GM12892 (cell line): ENCODE results near the gene RGS2.

Source experiments
- DNase-seq: peaks from one replicate; pipeline ENCODE4 v3.0.0; 2011; ENCODE audit not compliant: insufficient read length
- FAIRE-seq: peaks from 2 replicates; lab custom pipeline; 2011; peaks lifted over from hg19 to GRCh38; lab: Jason Lieb, UNC
- POLR2A ChIP-seq: IDR thresholded peaks from 2 replicates; pipeline ENCODE4 v1.6.1; 2011; ENCODE audit warnings: low read depth, low read length, control low read depth
- POLR2AphosphoS5 ChIP-seq: IDR thresholded peaks from 2 replicates; pipeline ENCODE4 v1.6.1; 2011; ENCODE audit warnings: low read depth, low read length, control low read depth
- TAF1 ChIP-seq: IDR thresholded peaks from 2 replicates; pipeline ENCODE4 v1.6.1; 2011; ENCODE audit warnings: low read depth, mild to moderate bottlenecking, control low read depth, low read length, borderline replicate concordance

RGS2 gene

GRCh38 chr1:192775631-192776030 is 33.2 kb upstream of the RGS2 start:
- TF ChIP-seq TAF1 (no peak), POLR2AphosphoS5 (no peak), POLR2A (no peak)

GRCh38 chr1:192776206-192776605 is 32.6 kb upstream of the RGS2 start:
- no peak for FAIRE-seq
- TF ChIP-seq POLR2AphosphoS5 (no peak), POLR2A (no peak), TAF1 (no peak)
- no peak for DNase-seq

More at GRCh38 chr1:192775631-192776030, 33.2 kb upstream of the RGS2 start:
- DNase-seq = no peak
- no peak for FAIRE-seq

- TF ChIP-seq POLR2A = no peak
- TF ChIP-seq TAF1 = no peak
- no peak for TF ChIP-seq POLR2AphosphoS5
- FAIRE-seq = no peak
Observed at GRCh38 chr1:192776998-192777397, 31.8 kb upstream of the RGS2 start.

GRCh38 chr1:192783791-192784190 is 25.0 kb upstream of the RGS2 start:
- DNase-seq = no peak
- TF ChIP-seq POLR2A = no peak
- no peak for TF ChIP-seq TAF1
- no peak for TF ChIP-seq POLR2AphosphoS5
- FAIRE-seq = no peak

More at GRCh38 chr1:192776998-192777397, 31.8 kb upstream of the RGS2 start:
- DNase-seq = no peak

- TF ChIP-seq TAF1 (no peak), POLR2AphosphoS5 (no peak), POLR2A (no peak)
- FAIRE-seq (no peak), DNase-seq (no peak)
Observed at GRCh38 chr1:192784397-192784796, 24.4 kb upstream of the RGS2 start.

GRCh38 chr1:192786576-192786975 is 22.3 kb upstream of the RGS2 start:
- DNase-seq (no peak), FAIRE-seq (no peak)
- no peak for TF ChIP-seq POLR2A
- TF ChIP-seq POLR2AphosphoS5 = no peak
- TF ChIP-seq TAF1 = no peak

- FAIRE-seq (no peak), DNase-seq (no peak)
- TF ChIP-seq POLR2A = no peak
- TF ChIP-seq POLR2AphosphoS5 = no peak
- no peak for TF ChIP-seq TAF1
Observed at GRCh38 chr1:192787914-192788585, 20.8 kb upstream of the RGS2 start.

GRCh38 chr1:192789871-192790270 is 19.0 kb upstream of the RGS2 start:
- no peak for TF ChIP-seq POLR2A
- TF ChIP-seq TAF1 = no peak
- TF ChIP-seq POLR2AphosphoS5 = no peak
- FAIRE-seq = no peak
- no peak for DNase-seq

GRCh38 chr1:192792628-192793027 is 16.2 kb upstream of the RGS2 start:
- no peak for FAIRE-seq
- no peak for DNase-seq
- TF ChIP-seq TAF1 = no peak
- no peak for TF ChIP-seq POLR2A
- no peak for TF ChIP-seq POLR2AphosphoS5

- DNase-seq (no peak), FAIRE-seq (no peak)
- no peak for TF ChIP-seq POLR2A
- no peak for TF ChIP-seq TAF1
- TF ChIP-seq POLR2AphosphoS5 = no peak
Observed at GRCh38 chr1:192793983-192794767, 14.7 kb upstream of the RGS2 start.

- DNase-seq (no peak), FAIRE-seq (no peak)
- TF ChIP-seq POLR2A (no peak), POLR2AphosphoS5 (no peak), TAF1 (no peak)
Observed at GRCh38 chr1:192794768-192795035, 14.1 kb upstream of the RGS2 start.

- no peak for FAIRE-seq
- no peak for DNase-seq
- TF ChIP-seq TAF1 (no peak), POLR2AphosphoS5 (no peak)
Observed at GRCh38 chr1:192795916-192796618, 12.8 kb upstream of the RGS2 start.
